GM12874 (cell line): Measurements from ENCODE around the gene NRF1.

Experiments used
- CTCF ChIP-seq: IDR thresholded peaks from 2 replicates; pipeline ENCODE4 v1.5.1; 2011; ENCODE audit warnings: low read depth, mild to moderate bottlenecking, control low read depth, low read length, moderate library complexity; ENCODE audit not compliant: insufficient read depth

NRF1 gene

GRCh38 chr7:129741743-129742213, 130.3 kb downstream of the NRF1 start:
- no peak for TF ChIP-seq CTCF

GRCh38 chr7:129742256-129742655, 130.7 kb downstream of the NRF1 start:
- TF ChIP-seq CTCF: no peak

GRCh38 chr7:129746857-129747529, 135.5 kb downstream of the NRF1 start:
- no peak for TF ChIP-seq CTCF

- no peak for TF ChIP-seq CTCF
Observed at GRCh38 chr7:129748356-129749109, 137.0 kb downstream of the NRF1 start.

- TF ChIP-seq CTCF: no peak
Observed at GRCh38 chr7:129750091-129750490, 138.6 kb downstream of the NRF1 start.

GRCh38 chr7:129750501-129750900, 139.0 kb downstream of the NRF1 start:
- TF ChIP-seq CTCF: no peak

GRCh38 chr7:129751916-129752315, 140.4 kb downstream of the NRF1 start:
- TF ChIP-seq CTCF: no peak
